Heart left ventricle (tissue), 16 donors: Measurements from ENCODE around the gene DIP2C. TPM values are rescaled to one million over a fixed set of nuclear protein-coding genes. Genes with fewer than 3 reads are reported as not detected.

Experiments
- ATAC-seq, 4 donors: fragments of 200-7000 bp; cut with Tn5 transposase; one replicate each; pipeline ENCODE4 v1.9.1; 2020 to 2022; ENCODE audit warnings: moderate library complexity in 4 of 4, mild to moderate bottlenecking in 3 of 4, moderate number of reproducible peaks in 1 of 4
- DNase-seq, 5 donors: peaks; one replicate each; pipeline ENCODE4 v3.0.0-alpha.2; 2020
- H3K27ac ChIP-seq, 12 donors: fragments of 200-600 bp; sonication (generic) in 4 of 12; one replicate each; pipeline versions ENCODE4 v1.5.0 to v1.8.0; 2016 to 2022; ENCODE audit warnings: mild to moderate bottlenecking in 2 of 12
- H3K27me3 ChIP-seq, 9 donors: fragments of 200-600 bp; sonication (generic) in 2 of 9; one replicate each; pipeline versions ENCODE4 v1.5.1 to v1.8.0; 2016 to 2022; ENCODE audit warnings: mild to moderate bottlenecking in 3 of 9
- H3K36me3 ChIP-seq, 9 donors: fragments of 200-600 bp; sonication (generic) in 2 of 9; one replicate each; pipeline versions ENCODE4 v1.5.0 to v1.8.0; 2018 to 2022; ENCODE audit warnings: mild to moderate bottlenecking in 2 of 9
- H3K4me1 ChIP-seq, 12 donors: fragments of 200-600 bp; sonication (generic) in 4 of 12; one replicate each; pipeline versions ENCODE4 v1.5.0 to v1.8.0; 2016 to 2022; ENCODE audit warnings: mild to moderate bottlenecking in 3 of 12
- H3K4me3 ChIP-seq, 12 donors: fragments of 200-600 bp; sonication (generic) in 4 of 12; one replicate each; pipeline versions ENCODE4 v1.5.0 to v1.8.0; 2017 to 2022; ENCODE audit warnings: mild to moderate bottlenecking in 9 of 12, moderate library complexity in 4 of 12
- H3K9me3 ChIP-seq, 12 donors: fragments of 200-600 bp; sonication (generic) in 4 of 12; one replicate each; pipeline versions ENCODE4 v1.5.0 to v1.8.0; 2016 to 2022; ENCODE audit warnings: mild to moderate bottlenecking in 1 of 12
- CTCF ChIP-seq, 12 donors: fragments of 200-600 bp; sonication (generic) in 4 of 12; IDR thresholded peaks; one replicate each; pipeline versions ENCODE4 v1.5.0 to v1.8.0; 2018 to 2022; ENCODE audit warnings: antibody characterized with exemption in 12 of 12, mild to moderate bottlenecking in 5 of 12
- POLR2A ChIP-seq, 2 donors: fragments of 450-650 bp; IDR thresholded peaks; one replicate each; pipeline ENCODE4 v1.6.1; 2017; ENCODE audit warnings: antibody characterized with exemption in 2 of 2, mild to moderate bottlenecking in 2 of 2, moderate library complexity in 2 of 2
- WGBS, 4 donors: extraction: QIAGEN DNeasy Blood & Tissue Kit in 2 of 4; methylation state at CpG; one replicate each; pipeline versions ENCODE4 v1.1.5 to v1.1.7; 2013 to 2018; 5-methylcytosine and 5-hydroxymethylcytosine counted together
- intact Hi-C, 10 donors: fragments of 100-400 bp; cut with DNase I; formaldehyde crosslinking; loops; one replicate each; pipeline versions ENCODE4 v1.11.1 to v1.14.2; 2022
- polyA plus RNA-seq, 2 donors: library from polyadenylated mRNA; stranded (reverse); fragments of 200-250 nt; gene quantifications; one replicate each; pipeline ENCODE4 v1.2.3, GENCODE V29; 2013
- total RNA-seq, 9 donors: library from RNA; depleted of rRNA in 2 of 9; stranded (reverse); fragments of >200 nt in 2 of 9; fragmentation: NEBNext Ultra II Directional in 3 of 9; extraction: Animal tissue kit (Norgen Biotek cat#: 25700) in 3 of 9; gene quantifications; one replicate each; pipeline versions ENCODE4 v1.1.0 to v1.2.4, GENCODE V29; 2016 to 2023
- donor health status: ischemic (EF 13 %, LVEDD 7.1; RV severe dilation, severe dysfunction).
- donor health status: healthy with polysubstance abuse.
- donor health status: DM: no; HTN: yes; CAD: no.
- donor health status: DM: no; HTN: no; CAD: no.
- donor health status: ischemic (EF 25% LVEDD 6.9; RV normal size, moderate dysfunction).
- donor health status: ischemic (EF 25% LVEDD 5.7; RV mildly dilated, moderate dysfunction).
- donor health status: healthy.
- donor health status: DM: yes; HTN: yes; CAD: no.
- donor health status: ischemic (EF 35%, LVEDD 5.7; RV mildly dilated, moderate dysfunction).
- donor health status: nonischemic (EF 11% LVEDD 7.7; RV severe dilation, severe dysfunction).
- donor health status: DM: yes; HTN: yes; CAD: no.
- donor health status: PGD.
- donor health status: ischemic (EF 29% LVEDD 5.4; RV normal size, mild dysfunction).
- donor health status: nonischemic (EF 23%, LVEDD 6.1; RV moderate dilation, normal function).

The DIP2C gene
- total and polyA plus RNA-seq, 11 donors: 7.4 to 43.1 (median 28.5) TPM

- no peak overlapping the region for H3K4me3 ChIP-seq
- H3K27me3 ChIP-seq: no peaks in the 10 kb centered on the region
- DNase-seq (no peak), ATAC-seq (peak in 1 of 4 donors; percentile 8)
- no peaks in the 10 kb centered on the region for H3K9me3 ChIP-seq
- no peaks in the 10 kb centered on the region for H3K36me3 ChIP-seq
- intact Hi-C loops: loop anchor here in 1 of 10 donors (5.0 kb wide), 1 partner anchor 52 kb away; no protein-coding TSS in a partner anchor
- peaks cover 3 to 67% (median 32%) of the 10 kb centered on the region in 12 donors for H3K4me1 ChIP-seq
- peak overlapping the region in 1 of 12 donors; percentile 87 for H3K27ac ChIP-seq
- TF ChIP-seq POLR2A (IDR thresholded peaks at IDR 0.05) (no peak), CTCF (IDR thresholded peaks at IDR 0.05) (no peak)
- 57 to 68% (median 67%) methylated on average over 13 of the region's 13 CpGs for WGBS, 4 donors
Observed at GRCh38 chr10:663831-664251, 25.6 kb downstream of the DIP2C start.

GRCh38 chr10:663466-663751 lies 26.1 kb downstream of the DIP2C start:
- intact Hi-C loops: loop anchor here in 1 of 10 donors (5.0 kb wide), 1 partner anchor 51 kb away; no protein-coding TSS in a partner anchor
- ATAC-seq (no peak), DNase-seq (no peak)
- no peak overlapping the region for H3K4me3 ChIP-seq
- no peaks in the 10 kb centered on the region for H3K9me3 ChIP-seq
- H3K27me3 ChIP-seq: no peaks in the 10 kb centered on the region
- H3K27ac ChIP-seq: peak overlapping the region in 1 of 12 donors; percentile 87
- H3K4me1 ChIP-seq: peaks cover 3 to 71% (median 32%) of the 10 kb centered on the region in 12 donors
- H3K36me3 ChIP-seq: no peaks in the 10 kb centered on the region
- 90 to 96% (median 91%) methylated on average over 9 of the region's 9 CpGs for WGBS, 4 donors
- TF ChIP-seq CTCF (IDR thresholded peaks at IDR 0.05) (no peak), POLR2A (IDR thresholded peaks at IDR 0.05) (no peak)

- Histone ChIP-seq H3K4me3 (no peak overlapping the region), H3K36me3 (no peaks in the 10 kb centered on the region), H3K4me1 (peaks cover 3 to 73% (median 30%) of the 10 kb centered on the region in 12 donors), H3K27ac (peak overlapping the region in 2 of 12 donors; percentile 81 to 87), H3K27me3 (no peaks in the 10 kb centered on the region), H3K9me3 (no peaks in the 10 kb centered on the region)
- DNase-seq (no peak), ATAC-seq (no peak)
- intact Hi-C loops: loop anchor here in 1 of 10 donors (5.0 kb wide), 1 partner anchor 51 kb away; no protein-coding TSS in a partner anchor
- no peak for TF ChIP-seq POLR2A (IDR thresholded peaks at IDR 0.05)
- TF ChIP-seq CTCF (IDR thresholded peaks at IDR 0.05): no peak
- WGBS, 4 donors: 66 to 71% (median 68%) methylated on average over 11 of the region's 11 CpGs
Observed at GRCh38 chr10:662686-663465, 26.6 kb downstream of the DIP2C start.

- 91 to 96% (median 96%) methylated on average over 9 of the region's 9 CpGs for WGBS, 4 donors
- H3K36me3 ChIP-seq: no peaks in the 10 kb centered on the region
- TF ChIP-seq CTCF (IDR thresholded peaks at IDR 0.05) (no peak), POLR2A (IDR thresholded peaks at IDR 0.05) (no peak)
- peaks cover 3 to 70% (median 30%) of the 10 kb centered on the region in 12 donors for H3K4me1 ChIP-seq
- no peaks in the 10 kb centered on the region for H3K9me3 ChIP-seq
- no peak overlapping the region for H3K4me3 ChIP-seq
- H3K27ac ChIP-seq: peak overlapping the region in 2 of 12 donors; percentile 81 to 87
- no peaks in the 10 kb centered on the region for H3K27me3 ChIP-seq
- no peak for ATAC-seq
- intact Hi-C loops: loop anchor here in 1 of 10 donors (5.0 kb wide), 1 partner anchor 50 kb away; no protein-coding TSS in a partner anchor
- DNase-seq: no peak
Observed at GRCh38 chr10:662223-662605, 27.3 kb downstream of the DIP2C start.
